GM04503 (cell line): ENCODE data around the gene DOCK8.
A peak's percentile ranks its signal among the peaks of the same experiment; 100 is the strongest.
"Not testable (repeated sequence)": the region's sequence is repeated elsewhere in the genome, so short reads cannot be mapped to it uniquely, and the experiment has no call there.

Source experiments
- DNase-seq: peaks from one replicate; pipeline ENCODE4 v3.0.0-alpha.2; 2012; ENCODE audit warnings: low read depth

The DOCK8 gene

DNA sequence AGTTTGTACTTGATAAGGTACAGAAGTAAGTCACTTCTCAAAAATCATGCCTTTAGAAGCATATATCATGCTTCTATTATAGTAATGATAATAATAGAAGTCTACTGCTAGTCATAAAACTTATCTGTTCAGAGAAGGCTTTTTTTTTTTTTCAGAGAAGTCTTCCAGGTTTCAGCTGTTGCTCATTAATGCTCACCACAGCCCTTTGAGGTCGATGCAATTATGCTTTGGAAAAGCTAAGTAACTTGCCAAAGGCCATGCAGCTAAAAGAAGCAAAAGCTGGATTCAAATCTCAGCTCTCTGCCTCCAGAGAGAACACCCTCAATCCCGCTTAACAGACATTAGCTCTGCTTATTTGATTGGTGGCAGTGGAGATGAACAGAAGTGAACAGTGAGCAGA is 150.8 kb downstream of the DOCK8 start:
- no peak for DNase-seq

DNA sequence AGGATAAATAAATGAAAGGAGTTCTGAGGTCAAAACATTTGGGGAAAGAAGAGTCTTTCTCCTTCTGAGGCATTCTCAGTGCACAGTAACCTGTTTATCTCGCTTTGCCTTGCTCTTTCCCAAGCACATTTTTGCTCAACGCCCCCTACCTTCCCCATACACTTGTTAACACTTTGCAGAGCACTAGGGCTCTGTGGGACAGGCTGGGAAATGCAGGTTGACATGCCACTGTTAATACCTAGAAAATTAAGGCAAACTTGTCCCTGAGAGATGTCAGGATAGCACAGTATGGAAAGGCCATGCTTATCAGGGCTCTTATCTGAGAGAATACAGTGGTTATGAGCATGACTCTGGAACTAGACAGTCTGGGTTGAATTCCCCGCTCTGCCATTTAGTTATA is 152.0 kb downstream of the DOCK8 start:
- DNase-seq = no peak

DNA sequence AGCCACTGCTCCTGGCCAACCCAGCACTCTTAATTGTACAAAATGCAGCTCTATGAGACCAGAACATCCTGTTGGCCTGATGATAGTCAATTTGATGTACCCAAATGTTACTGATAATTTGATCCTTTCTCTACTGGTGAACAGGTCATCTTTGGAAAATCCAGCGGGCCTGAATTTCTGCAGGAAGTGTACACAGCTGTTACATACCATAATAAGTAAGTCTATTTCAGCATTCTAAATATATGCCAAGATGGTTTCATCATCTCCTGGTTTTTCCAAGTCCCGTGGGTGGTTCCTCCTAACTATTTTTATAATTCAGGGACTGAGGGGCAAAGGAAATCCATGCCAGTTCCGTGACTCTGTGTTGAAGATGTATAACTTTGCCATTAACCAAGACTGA is 155.4 kb downstream of the DOCK8 start:
- no peak for DNase-seq

DNA sequence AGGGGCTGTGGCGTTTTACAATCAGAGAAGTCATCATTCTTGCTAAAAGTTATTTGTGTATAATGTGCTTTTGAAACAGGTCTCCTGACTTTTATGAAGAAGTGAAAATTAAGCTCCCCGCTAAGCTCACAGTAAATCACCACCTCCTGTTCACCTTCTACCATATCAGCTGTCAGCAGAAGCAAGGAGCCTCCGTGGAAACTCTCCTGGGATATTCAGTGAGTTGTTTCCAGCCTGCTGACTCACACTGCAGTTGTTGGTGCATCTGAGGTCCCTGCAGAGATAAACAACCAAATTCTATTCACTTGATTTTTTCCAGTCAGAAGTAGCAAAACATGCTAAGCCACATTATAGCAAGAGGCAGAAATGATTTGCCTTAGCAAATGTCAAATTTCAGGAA is 156.7 kb downstream of the DOCK8 start:
- DNase-seq = no peak

DNA sequence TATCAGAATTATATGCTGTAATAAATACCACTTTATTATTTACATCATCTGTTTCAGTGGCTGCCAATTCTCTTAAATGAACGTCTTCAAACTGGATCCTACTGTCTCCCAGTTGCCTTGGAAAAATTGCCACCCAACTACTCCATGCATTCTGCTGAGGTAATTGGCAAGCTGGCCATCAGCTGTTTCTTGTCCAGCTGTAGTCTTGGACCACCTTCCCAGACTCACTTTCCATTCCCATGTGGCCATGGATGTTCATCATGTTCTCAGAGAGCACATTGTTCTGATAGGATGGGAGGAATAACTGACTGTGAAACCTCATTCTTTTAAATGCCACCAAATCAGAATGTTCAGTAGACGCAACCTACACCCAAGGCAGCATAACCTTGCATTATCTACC is 157.5 kb downstream of the DOCK8 start:
- DNase-seq = no peak

DNA sequence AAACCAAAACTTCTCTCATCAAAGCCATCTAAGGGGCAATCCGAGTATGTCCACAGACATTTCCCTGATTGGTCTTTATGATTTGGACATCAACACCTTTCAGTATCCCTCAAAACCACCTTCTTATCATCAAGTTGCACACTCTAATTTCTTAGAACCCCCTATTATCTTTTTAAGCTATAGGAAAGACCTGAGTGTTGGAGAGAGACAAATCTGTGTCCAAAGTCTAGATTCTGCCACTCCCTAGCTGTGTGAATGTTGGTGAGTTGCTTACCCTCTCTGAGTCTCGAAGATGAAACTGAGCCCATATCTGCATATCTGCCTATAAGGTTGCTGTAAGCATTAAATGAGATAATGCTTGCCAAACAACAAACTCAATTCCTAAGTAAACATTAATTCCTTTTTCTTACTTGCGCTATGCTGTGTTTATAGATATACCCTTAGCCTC is 159.1 kb downstream of the DOCK8 start:
- no peak for DNase-seq

DNA sequence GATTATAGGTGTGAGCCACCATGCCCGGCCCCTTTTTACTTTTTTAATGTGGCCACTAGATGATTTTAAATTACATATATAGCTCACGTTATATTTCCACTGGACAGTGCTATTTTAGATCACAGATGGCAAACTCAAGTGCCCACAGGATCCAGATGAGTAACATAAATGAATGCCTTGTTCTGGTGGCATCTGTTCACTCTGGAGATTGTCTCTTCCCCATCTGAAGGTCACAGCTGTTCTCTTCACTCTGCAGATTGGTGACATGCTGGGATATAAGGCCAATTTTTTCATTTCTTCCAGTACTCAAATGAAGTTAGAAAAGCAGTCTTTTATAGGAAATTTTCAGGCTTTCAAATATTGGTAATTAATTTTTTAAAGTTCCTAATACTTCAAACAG is 160.1 kb downstream of the DOCK8 start:
- DNase-seq = no peak

DNA sequence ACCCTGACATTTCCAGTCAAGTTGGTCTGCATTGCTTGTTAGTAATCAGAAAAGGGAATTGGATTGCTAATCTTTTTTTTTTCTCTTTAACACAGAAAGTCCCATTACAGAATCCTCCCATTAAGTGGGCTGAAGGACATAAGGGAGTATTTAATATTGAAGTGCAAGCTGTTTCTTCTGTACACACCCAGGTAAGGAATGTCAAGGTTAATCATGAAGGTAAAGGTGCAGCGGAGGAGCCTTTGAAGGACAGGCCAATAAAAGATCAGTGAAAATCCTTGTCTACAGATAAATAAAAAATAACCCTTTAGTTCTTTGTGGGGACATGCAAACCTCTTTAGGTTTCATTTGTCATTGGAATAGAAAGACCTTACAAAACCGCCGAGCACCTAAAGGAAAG is 161.4 kb downstream of the DOCK8 start:
- DNase-seq = no peak

DNA sequence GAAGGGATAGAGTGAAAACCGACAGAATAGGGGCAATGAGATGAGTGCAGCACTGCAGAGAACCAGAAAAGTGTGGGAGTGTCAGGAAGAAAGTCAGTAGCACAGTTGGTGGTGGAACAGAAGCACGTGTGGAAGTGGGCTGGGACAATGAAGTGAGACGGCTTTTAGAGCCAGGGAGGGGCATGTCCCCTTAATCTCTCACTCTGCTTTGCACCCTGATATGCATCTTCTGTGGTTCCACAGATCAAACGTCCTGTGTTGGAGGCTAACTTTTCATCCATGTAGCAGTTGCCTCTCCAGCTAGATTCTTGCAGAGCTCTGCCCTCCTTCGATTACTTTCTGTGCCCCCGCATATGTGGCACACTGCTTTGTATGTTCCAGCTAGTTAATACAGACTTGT is 163.6 kb downstream of the DOCK8 start:
- no peak for DNase-seq

DNA sequence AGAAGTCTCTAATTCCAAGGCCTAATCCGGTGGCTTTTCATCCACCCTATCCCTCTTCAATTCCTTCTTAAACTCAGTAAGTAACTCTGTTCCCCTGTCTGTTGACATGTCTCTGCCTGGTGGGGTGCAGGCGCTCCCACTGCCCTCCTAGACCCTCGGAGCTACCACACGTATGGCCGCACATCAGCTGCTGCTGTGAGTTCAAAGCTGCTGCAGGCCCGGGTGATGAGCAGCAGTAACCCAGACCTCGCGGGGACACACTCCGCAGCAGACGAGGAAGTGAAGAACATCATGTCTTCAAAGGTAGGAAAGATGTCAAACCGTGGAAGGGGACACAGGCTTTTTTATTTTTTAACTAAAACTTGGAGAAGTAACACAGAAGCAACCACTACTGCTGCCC is 167.7 kb downstream of the DOCK8 start:
- DNase-seq = no peak

DNA sequence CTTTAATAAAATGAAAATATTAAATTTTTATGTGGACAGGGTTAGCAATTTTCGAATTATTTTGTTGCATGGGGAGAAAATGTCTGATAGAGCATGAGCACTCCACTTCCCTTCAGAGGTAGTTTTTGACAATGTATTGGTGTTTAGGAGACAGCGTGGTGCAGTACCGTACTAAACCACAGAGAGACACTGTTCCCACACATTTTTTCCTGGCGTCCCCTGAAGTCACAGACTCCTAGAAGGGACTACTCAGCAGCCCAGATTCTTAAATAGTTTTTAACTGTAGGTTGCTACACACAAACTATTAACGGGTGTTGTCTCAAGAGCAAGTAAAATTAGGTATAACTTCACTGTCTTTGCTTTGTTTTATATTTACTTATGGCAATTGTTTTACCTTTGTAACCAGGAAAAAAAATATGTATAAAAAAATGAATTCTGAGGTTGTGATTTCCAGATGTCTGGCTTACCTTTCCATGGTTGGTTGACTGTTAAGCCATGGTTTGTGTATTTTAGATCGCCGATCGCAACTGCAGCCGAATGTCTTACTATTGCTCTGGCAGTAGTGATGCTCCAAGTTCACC is 171.2 kb downstream of the DOCK8 start:
- DNase-seq = peak; percentile 14

DNA sequence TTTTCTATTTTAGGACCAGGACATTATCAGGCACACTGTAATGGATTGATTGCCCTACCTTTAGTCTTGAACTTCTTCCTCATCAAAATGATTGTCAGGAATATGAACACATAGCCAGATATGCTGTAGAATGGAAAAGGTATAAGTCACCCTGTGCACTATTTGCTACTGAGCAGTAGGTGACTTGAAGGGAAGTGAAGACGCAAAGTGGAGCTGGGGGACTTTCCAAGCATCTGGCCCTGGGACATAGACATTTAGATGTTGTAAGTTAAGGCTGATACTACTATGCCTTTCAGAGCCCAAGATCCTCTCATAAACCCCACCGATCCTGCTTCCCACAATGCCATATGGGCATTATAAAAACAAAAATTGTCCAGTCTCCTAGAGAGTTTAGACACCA is 174.5 kb downstream of the DOCK8 start:
- no peak for DNase-seq

DNA sequence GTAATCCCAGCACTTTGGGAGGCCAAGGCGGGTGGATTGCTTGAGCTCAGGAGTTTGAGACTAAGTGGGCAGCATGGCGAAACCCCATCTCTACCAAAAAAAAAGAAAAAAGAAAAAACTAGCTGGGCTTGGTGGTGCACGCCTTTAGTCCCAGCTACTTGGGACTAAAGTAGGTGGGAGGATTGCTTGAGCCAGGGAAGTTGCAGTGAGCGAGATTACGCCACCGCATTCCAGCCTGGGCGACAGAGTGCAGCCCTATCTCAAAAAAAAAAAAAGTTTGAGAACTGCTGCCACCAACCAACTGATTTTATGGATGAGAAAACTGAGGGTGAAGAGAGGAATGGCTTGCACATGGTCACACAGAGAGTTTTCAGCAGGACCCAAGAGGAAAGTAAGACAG is 175.1 kb downstream of the DOCK8 start:
- no peak for DNase-seq

DNA sequence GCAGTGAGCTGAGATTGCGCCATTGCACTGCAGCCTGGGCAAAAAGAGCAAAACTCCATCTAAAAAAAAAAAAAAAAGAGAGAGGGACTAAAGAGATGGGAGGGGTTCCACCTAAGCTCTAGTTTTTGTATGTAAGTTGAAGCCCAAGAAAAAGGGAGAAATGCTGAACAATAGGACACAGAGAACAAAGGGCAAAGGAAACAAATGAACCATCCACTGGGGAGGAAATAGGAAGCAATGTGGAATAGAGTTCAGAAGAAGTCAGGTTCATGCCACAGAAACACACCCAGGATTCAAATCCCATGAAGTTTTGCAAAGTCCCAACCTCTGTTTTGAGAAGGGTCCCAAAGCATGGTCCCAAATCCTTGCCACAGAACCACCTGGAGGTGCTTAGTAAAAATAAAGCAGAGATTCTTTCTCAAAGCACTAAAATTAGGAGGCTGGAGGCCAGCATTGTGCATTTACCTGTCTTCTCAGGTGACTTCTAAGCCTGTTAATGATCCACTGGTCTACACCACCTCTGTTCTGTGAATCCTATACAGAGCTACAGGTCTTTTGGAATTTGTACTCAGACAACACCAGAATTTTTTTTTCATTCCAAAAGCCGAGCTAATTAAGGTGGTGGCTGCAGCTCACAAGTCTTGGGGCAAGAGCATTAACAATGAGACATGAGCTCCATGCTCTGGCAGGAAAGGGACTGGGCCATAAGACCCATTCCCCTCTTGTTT is 177.6 kb downstream of the DOCK8 start:
- DNase-seq = no peak

DNA sequence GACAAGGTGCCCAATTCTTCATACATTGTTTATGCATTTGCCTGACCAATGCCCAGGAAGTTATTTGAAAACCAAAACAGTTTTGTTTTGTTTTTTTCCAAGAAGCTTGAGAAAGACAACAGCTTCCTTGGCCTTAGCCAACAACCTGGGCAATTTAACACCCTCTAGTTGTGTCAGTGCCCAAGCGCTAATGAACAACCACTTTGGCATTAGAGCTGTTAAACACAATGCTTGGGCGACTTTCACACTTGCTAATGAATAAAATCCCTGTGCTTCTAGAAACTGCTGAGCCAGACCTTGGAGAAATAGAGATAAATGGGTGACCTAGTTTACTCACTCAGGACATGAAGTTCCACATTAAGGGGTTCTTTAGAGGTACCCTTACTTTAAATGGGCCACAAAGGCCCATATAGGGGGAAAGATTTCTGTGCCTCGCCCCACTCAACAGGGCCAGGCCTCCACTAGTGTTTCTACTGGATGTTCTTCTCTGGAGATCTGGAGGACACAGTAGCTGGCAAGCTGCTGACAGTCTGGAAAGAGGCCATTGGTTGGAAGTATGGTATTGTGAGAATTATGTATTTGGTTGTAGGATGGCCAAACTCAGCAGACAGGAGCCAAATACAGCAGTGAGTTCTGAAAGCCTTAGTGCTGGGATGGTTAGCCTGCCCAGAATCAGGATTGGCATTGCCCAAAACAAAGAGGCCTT is 179.8 kb downstream of the DOCK8 start:
- no peak for DNase-seq

DNA sequence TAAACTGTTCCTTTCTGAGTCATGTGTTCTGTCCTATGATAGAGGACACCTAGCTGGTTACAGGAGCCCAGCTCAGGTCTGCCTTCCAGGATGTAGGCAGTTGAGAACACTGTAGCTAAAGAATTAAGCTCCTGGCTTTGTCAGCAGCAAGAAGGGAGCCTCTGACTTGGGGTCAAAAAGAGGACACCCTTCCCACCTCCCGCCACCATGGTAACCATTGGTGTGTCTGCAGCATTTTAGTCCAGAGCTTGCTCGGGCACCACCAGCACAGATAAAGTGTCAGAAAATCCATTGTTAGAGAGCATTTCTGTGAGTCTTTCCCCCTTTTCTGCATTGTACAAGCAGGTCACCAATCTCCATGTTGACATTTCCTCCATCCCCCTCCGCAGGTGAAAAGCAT is 181.7 kb downstream of the DOCK8 start:
- no peak for DNase-seq

DNA sequence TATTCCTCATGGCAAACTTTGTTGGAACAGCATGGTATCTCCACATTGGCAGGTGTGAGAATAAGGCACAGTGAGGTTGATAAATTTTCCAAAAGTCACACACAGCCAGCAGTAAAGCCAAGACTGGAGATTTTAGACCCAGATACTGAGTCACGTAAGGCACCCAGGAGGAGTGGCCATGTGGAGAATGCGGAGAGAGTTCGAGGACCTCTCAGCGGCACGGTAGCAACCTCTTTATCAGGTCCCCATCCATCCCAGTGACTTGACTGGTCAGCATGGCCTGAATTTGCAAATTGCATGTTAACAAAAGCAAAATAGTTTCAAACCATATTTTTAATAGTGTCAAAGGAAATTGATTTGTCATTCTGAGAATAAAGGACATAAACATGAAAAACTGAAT is 183.4 kb downstream of the DOCK8 start:
- DNase-seq = no peak

DNA sequence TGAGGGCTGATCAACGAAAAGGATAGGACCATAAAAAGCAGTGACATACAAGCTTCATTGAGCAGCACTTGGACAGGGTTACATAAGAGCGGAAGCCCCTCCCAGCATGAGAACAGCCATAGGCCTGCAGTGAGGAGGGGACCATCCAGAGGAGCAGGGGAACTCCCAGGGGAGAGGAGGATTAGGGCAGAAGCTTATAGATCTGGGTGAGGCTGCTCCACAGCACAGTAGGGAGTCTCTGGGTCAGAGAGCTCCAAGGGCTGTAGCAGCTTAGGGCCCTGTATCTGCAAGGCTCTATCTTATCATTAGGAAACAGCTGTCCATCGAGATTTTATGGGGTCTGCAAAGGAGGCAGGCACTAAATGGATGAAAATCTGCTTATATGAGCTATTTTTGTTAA is 186.6 kb downstream of the DOCK8 start:
- DNase-seq = no peak

DNA sequence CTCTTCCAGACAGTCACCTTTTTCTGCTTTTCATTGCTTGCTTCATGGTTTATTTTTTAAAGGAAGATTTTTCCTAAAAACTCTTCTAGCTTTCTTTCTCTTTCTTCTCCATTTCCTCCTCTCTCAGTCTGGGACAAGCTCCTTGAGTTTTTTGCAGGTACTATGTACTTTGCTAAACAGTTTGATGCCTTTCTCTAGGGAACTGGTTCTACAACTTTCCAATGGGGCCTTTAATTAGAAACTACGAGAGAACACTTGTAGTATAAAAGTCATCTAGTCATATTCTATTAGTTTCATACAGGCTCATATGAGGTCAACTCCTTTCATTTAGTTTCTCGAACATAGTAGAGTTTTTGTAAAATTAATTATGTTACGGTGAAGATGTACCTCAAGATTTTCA is 189.6 kb downstream of the DOCK8 start:
- DNase-seq = no peak

DNA sequence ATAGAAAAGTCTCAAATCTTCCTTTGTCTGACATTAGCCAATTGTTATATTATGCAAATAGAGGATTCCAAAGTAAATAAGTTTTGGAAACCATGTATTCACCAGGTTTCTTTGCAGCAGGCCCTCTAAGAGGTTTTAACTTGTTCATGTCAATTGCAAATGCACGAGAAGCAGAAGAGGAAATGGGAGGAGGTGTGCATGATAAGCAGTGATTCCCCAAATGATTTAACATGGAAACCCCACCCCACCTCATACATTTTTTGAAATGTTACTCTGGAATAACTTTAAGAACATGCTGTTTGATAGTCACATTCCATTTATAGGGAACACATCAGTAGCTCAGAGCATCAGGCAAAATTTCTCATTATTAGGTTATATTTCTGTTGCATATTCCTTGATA is 190.7 kb downstream of the DOCK8 start:
- no peak for DNase-seq

DNA sequence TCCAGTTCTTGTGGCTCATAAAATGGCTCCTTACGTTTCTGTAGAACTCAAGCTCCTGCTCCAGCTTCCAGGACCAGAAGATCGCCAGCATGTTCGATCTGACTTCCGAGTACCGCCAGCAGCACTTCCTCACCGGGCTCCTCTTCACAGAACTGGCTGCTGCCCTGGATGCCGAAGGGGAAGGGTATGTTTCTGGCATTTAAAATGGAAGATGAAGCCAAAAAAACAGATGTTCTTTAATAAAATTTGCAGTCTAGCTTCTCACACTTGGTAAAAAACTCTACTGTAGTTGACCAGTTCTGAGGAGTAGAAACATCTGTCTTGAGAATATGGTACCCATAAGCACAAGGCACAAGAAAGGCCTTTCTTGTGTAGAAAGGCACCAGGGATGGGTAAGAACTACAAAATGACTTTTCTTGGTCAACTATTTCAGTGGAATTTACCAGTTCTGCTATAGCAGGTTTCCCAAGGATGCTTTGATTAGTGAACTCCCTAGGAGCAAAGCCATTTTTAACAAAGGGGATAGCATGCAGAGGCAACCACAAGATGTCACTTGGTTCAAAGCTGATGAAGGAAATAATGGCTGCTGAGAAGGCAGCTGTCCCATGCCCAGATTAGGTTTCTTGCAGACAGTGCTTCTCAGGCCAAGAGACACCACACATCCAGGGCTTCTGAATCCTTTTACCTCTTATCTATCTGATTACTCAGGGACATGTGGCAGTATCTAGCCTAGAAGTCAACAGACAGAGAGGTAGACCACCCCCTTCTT is 192.4 kb downstream of the DOCK8 start:
- DNase-seq = no peak

DNA sequence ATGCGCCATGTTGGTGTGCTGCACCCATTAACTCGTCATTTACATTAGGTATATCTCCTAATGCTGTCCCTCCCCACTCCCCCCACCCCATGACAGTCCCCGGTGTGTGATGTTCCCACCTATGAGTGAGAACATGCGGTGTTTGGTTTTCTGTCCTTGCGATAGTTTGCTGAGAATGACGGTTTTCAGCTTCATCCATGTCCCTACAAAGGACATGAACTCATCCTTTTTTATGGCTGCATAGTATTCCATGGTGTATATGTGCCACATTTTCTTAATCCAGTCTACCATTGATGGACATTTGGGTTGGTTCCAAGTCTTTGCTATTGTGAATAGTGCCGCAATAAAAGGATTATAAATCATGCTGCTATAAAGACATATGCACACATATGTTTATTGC is 195.0 kb downstream of the DOCK8 start:
- DNase-seq = not testable (repeated sequence)

DNA sequence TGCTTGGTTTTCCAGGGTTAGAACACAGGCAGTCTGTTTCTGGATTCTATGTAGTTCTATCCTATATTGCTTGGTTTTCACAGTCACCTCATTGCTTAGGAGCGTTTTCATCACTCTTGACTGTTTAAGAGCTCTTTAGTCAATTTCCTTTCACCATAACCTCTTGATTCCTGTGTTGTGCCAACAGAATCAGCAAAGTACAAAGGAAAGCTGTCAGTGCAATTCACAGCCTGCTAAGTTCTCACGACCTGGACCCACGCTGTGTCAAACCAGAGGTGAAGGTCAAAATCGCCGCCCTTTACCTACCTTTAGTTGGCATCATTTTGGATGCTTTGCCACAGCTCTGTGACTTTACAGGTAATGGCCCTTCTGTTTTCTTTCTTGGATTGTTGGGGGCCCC is 199.9 kb downstream of the DOCK8 start:
- DNase-seq = no peak
